Thymus (tissue), 14 donors: ENCODE results near the gene ZNF516. TPM values are rescaled to one million over a fixed set of nuclear protein-coding genes. Genes with fewer than 3 reads are reported as not detected.
"Not testable (repeated sequence)": the region's sequence is repeated elsewhere in the genome, so short reads cannot be mapped to it uniquely, and the experiment has no call there.

Source experiments
- DNase-seq, 9 donors: peaks; one replicate each; pipeline ENCODE4 v3.0.0-alpha.2; 2013; ENCODE audit warnings: low spot score in 9 of 9, low read depth in 6 of 9, missing footprints in 1 of 9
- H3K27ac ChIP-seq, 2 donors: one replicate each; pipeline ENCODE4 v1.5.1; 2013; ENCODE audit warnings: control low read depth in 1 of 2, low read depth in 1 of 2, low read length in 1 of 2, mild to moderate bottlenecking in 1 of 2, moderate library complexity in 1 of 2
- H3K27me3 ChIP-seq, 2 donors: one replicate each; pipeline ENCODE4 v1.5.1; 2013; ENCODE audit warnings: low read length in 1 of 2; ENCODE audit not compliant: control insufficient read depth in 2 of 2, insufficient read depth in 1 of 2
- H3K36me3 ChIP-seq, 2 donors: one replicate each; pipeline ENCODE4 v1.5.1; 2013; ENCODE audit warnings: low read length in 1 of 2, mild to moderate bottlenecking in 1 of 2, moderate library complexity in 1 of 2; ENCODE audit not compliant: control insufficient read depth in 2 of 2, insufficient read depth in 2 of 2
- H3K4me1 ChIP-seq, 2 donors: one replicate each; pipeline ENCODE4 v1.5.1; 2013; ENCODE audit warnings: low read length in 2 of 2; ENCODE audit not compliant: control insufficient read depth in 2 of 2, insufficient read depth in 2 of 2
- H3K4me3 ChIP-seq, 2 donors: one replicate each; pipeline ENCODE4 v1.5.1; 2013; ENCODE audit warnings: low read length in 2 of 2, control low read depth in 1 of 2, mild to moderate bottlenecking in 1 of 2
- H3K9me3 ChIP-seq, 2 donors: one replicate each; pipeline ENCODE4 v1.5.1; 2013; ENCODE audit warnings: low read length in 1 of 2, mild to moderate bottlenecking in 1 of 2; ENCODE audit not compliant: control insufficient read depth in 2 of 2, insufficient read depth in 1 of 2
- WGBS: extraction: QIAGEN DNeasy Blood & Tissue Kit; methylation state at CpG from one replicate; pipeline ENCODE4 v1.1.7; 2013; 5-methylcytosine and 5-hydroxymethylcytosine counted together
- long read RNA-seq, 10 donors: transcript quantifications; one replicate each; lab custom pipeline, GENCODE V29; 2026
- polyA plus RNA-seq: library from polyadenylated mRNA; stranded (reverse); fragments of 200-250 nt; gene quantifications from one replicate; pipeline ENCODE4 v1.2.3, GENCODE V29; 2013
- total RNA-seq: library from RNA; stranded (reverse); fragments of 120-200 nt; gene quantifications from one replicate; pipeline ENCODE4 v1.2.4, GENCODE V29; 2013
- donor health status: healthy.

Gene ZNF516
- 5.9 TPM for total RNA-seq
- 8.9 TPM for polyA plus RNA-seq
- long read RNA-seq, donor 1, result 0 reads
- long read RNA-seq, donor 2, result 0 reads
- long read RNA-seq, donor 3, result 0 reads
- long read RNA-seq, donor 4, result 0 reads
- long read RNA-seq, donor 5, result 0 reads
- long read RNA-seq, donor 6, result 0 reads
- long read RNA-seq, donor 7, partial matches to known transcripts, result 0 of 1 reads
- long read RNA-seq, donor 7, other reads (novel, unspliced or antisense), result 0 of 1 reads
- long read RNA-seq, donor 8, result 0 reads
- long read RNA-seq, donor 9, result 0 reads
- long read RNA-seq, donor 10, partial matches to known transcripts, result 0 of 1 reads
- long read RNA-seq, donor 10, other reads (novel, unspliced or antisense), result 0 of 1 reads

- WGBS, result under 1% methylated on average over 62 of the region's 64 CpGs
- peak in 3 of 9 donors; percentile 42 to 44 (median 43) for DNase-seq
- peak within 1 kb of the TSS; percentile 74 to 84 for H3K27ac ChIP-seq
- peaks cover 8 to 33% of the 10 kb centered on the region in 2 donors for H3K4me1 ChIP-seq
- H3K36me3 ChIP-seq, result no peaks in the 10 kb centered on the region
- H3K9me3 ChIP-seq, result peaks cover 0 to 2% of the 10 kb centered on the region in 2 donors
- peak within 1 kb of the TSS; percentile 63 to 76 for H3K4me3 ChIP-seq
- H3K27me3 ChIP-seq, result peaks cover 56 to 59% of the 10 kb centered on the region in 2 donors
Observed at GRCh38 chr18:76495006-76495370, at the start of gene ZNF516. Gene ZNF516 (minus strand): TSS chr18:76495242. CDS start chr18:76443054, 52,188 bp downstream.

GRCh38 chr18:76538846-76539245 lies 43.8 kb upstream of the ZNF516 start:
- WGBS, result 96% methylated on average over 11 of the region's 11 CpGs
- H3K4me3 ChIP-seq, result no peak overlapping the region
- DNase-seq, result no peak
- no peaks in the 10 kb centered on the region for H3K36me3 ChIP-seq
- H3K4me1 ChIP-seq, result no peaks in the 10 kb centered on the region
- no peaks in the 10 kb centered on the region for H3K27me3 ChIP-seq
- no peaks in the 10 kb centered on the region for H3K9me3 ChIP-seq
- H3K27ac ChIP-seq, result no peak overlapping the region

- no peak for DNase-seq
- Histone ChIP-seq H3K36me3 (no peaks in the 10 kb centered on the region), H3K4me1 (no peaks in the 10 kb centered on the region), H3K27me3 (no peaks in the 10 kb centered on the region), H3K4me3 (no peak overlapping the region), H3K27ac (no peak overlapping the region), H3K9me3 (no peaks in the 10 kb centered on the region)
- 96% methylated on average over 8 of the region's 8 CpGs for WGBS
Observed at GRCh38 chr18:76537621-76538020, 42.6 kb upstream of the ZNF516 start.

- not testable (repeated sequence) for DNase-seq, H3K27ac ChIP-seq, H3K9me3 ChIP-seq, H3K27me3 ChIP-seq, H3K4me1 ChIP-seq, H3K36me3 ChIP-seq, H3K4me3 ChIP-seq
- WGBS, result 96% methylated on average over 5 of the region's 5 CpGs
Observed at GRCh38 chr18:76536593-76536992, 41.6 kb upstream of the ZNF516 start.

- 98% methylated on average over 8 of the region's 8 CpGs for WGBS
- H3K4me3 ChIP-seq, result no peak overlapping the region
- H3K36me3 ChIP-seq, result no peaks in the 10 kb centered on the region
- H3K27me3 ChIP-seq, result peaks cover 0 to 7% of the 10 kb centered on the region in 2 donors
- DNase-seq, result no peak
- H3K4me1 ChIP-seq, result peaks cover 0 to 10% of the 10 kb centered on the region in 2 donors
- no peaks in the 10 kb centered on the region for H3K9me3 ChIP-seq
- no peak overlapping the region for H3K27ac ChIP-seq
Observed at GRCh38 chr18:76532875-76533274, 37.8 kb upstream of the ZNF516 start.

GRCh38 chr18:76530846-76531245 lies 35.8 kb upstream of the ZNF516 start:
- Histone ChIP-seq H3K36me3 (no peaks in the 10 kb centered on the region), H3K4me1 (peaks cover 0 to 10% of the 10 kb centered on the region in 2 donors), H3K27me3 (peaks cover 0 to 14% of the 10 kb centered on the region in 2 donors), H3K4me3 (no peak overlapping the region), H3K27ac (no peak overlapping the region), H3K9me3 (no peaks in the 10 kb centered on the region)
- WGBS, result 91% methylated on average over 9 of the region's 9 CpGs
- DNase-seq, result no peak

- H3K9me3 ChIP-seq, result no peaks in the 10 kb centered on the region
- no peak overlapping the region for H3K4me3 ChIP-seq
- no peak for DNase-seq
- 97% methylated on average over 11 of the region's 11 CpGs for WGBS
- H3K36me3 ChIP-seq, result no peaks in the 10 kb centered on the region
- no peak overlapping the region for H3K27ac ChIP-seq
- peaks cover 0 to 16% of the 10 kb centered on the region in 2 donors for H3K27me3 ChIP-seq
- peaks cover 0 to 10% of the 10 kb centered on the region in 2 donors for H3K4me1 ChIP-seq
Observed at GRCh38 chr18:76530391-76530790, 35.3 kb upstream of the ZNF516 start.

- WGBS, result 93% methylated on average over 23 of the region's 23 CpGs
- no peaks in the 10 kb centered on the region for H3K36me3 ChIP-seq
- H3K9me3 ChIP-seq, result no peaks in the 10 kb centered on the region
- H3K4me1 ChIP-seq, result peaks cover 0 to 10% of the 10 kb centered on the region in 2 donors
- H3K27me3 ChIP-seq, result peaks cover 0 to 22% of the 10 kb centered on the region in 2 donors
- no peak for DNase-seq
- no peak overlapping the region for H3K4me3 ChIP-seq
- no peak overlapping the region for H3K27ac ChIP-seq
Observed at GRCh38 chr18:76529433-76529811, 34.4 kb upstream of the ZNF516 start.

- H3K27me3 ChIP-seq, result peaks cover 0 to 22% of the 10 kb centered on the region in 2 donors
- H3K27ac ChIP-seq, result no peak overlapping the region
- no peaks in the 10 kb centered on the region for H3K36me3 ChIP-seq
- DNase-seq, result peak in 1 of 9 donors; percentile 11
- peak overlapping the region; percentile 24 to 30 for H3K4me3 ChIP-seq
- H3K9me3 ChIP-seq, result no peaks in the 10 kb centered on the region
- H3K4me1 ChIP-seq, result peaks cover 0 to 10% of the 10 kb centered on the region in 2 donors
- 34% methylated on average over 28 of the region's 28 CpGs for WGBS
Observed at GRCh38 chr18:76528477-76529432, 33.7 kb upstream of the ZNF516 start.
